IMR-90 (cell line): ENCODE data around the gene ROBO1. TPM values are rescaled to one million over a fixed set of nuclear protein-coding genes. Genes with fewer than 3 reads are reported as not detected.

ENCODE experiments used
- ATAC-seq: fragments of 200-7000 bp; cut with Tn5 transposase; 2 replicates; pipeline ENCODE4 v1.9.1; 2020; ENCODE audit warnings: low read depth, mild to moderate bottlenecking, moderate library complexity
- BruUV-seq: library from RNA; stranded (reverse); fragments of 400-500 nt; replicated peaks from 2 replicates; lab custom pipeline; 2021; lab: Mats Ljungman, UMichigan
- CTCF ChIA-PET: fragments of 300-600 bp; formaldehyde crosslinking; extraction: SDS; loops from one replicate; lab custom pipeline; 2021; ENCODE audit warnings: antibody characterized with exemption; lab: Yijun Ruan, JAX
- POLR2A ChIA-PET: fragments of 300-600 bp; sonication (Branson Sonifier 250); formaldehyde crosslinking; loops from one replicate; lab custom pipeline; 2022; ENCODE audit warnings: antibody characterized with exemption; ENCODE audit not compliant: unreplicated experiment; lab: Charles Lee
- DNase-seq: peaks from one replicate; pipeline ENCODE4 v3.0.0; 2013
- H2AFZ ChIP-seq: replicated peaks from 2 replicates; pipeline ENCODE3; 2013; ENCODE audit warnings: low read length, mild to moderate bottlenecking; ENCODE audit not compliant: poor library complexity
- H2AK5ac ChIP-seq: 2 replicates; pipeline ENCODE4 v1.6.1; 2013; ENCODE audit warnings: low read depth, low read length, inconsistent platforms
- H2AK9ac ChIP-seq: replicated peaks from 2 replicates; pipeline ENCODE3; 2013; ENCODE audit warnings: mild to moderate bottlenecking, low read depth, low read length, moderate library complexity; ENCODE audit not compliant: poor library complexity
- H2BK120ac ChIP-seq: 2 replicates; pipeline ENCODE4 v1.6.1; 2013; ENCODE audit warnings: low read depth, low read length, inconsistent platforms
- H2BK15ac ChIP-seq: 3 replicates; pipeline ENCODE4 v1.6.1; 2013; ENCODE audit warnings: low read depth, low read length, inconsistent platforms
- H2BK20ac ChIP-seq: 2 replicates; pipeline ENCODE4 v1.6.1; 2013; ENCODE audit warnings: low read depth, mild to moderate bottlenecking, inconsistent platforms, low read length, moderate library complexity
- H2BK5ac ChIP-seq: 2 replicates; pipeline ENCODE4 v1.6.1; 2013; ENCODE audit warnings: mild to moderate bottlenecking, low read depth, low read length, inconsistent platforms; ENCODE audit not compliant: poor library complexity, severe bottlenecking
- H3K14ac ChIP-seq: replicated peaks from 2 replicates; pipeline ENCODE4 v1.6.1; 2013; ENCODE audit warnings: low read depth, low read length, inconsistent platforms
- H3K18ac ChIP-seq: 2 replicates; pipeline ENCODE4 v1.6.1; 2013; ENCODE audit warnings: low read depth, low read length, control low read depth
- H3K23ac ChIP-seq: 2 replicates; pipeline ENCODE4 v1.6.1; 2013; ENCODE audit warnings: low read depth, low read length, inconsistent platforms
- H3K27ac ChIP-seq: 2 replicates; pipeline ENCODE4 v1.5.1; 2013; ENCODE audit warnings: mild to moderate bottlenecking, control low read depth, low read length; ENCODE audit not compliant: insufficient read depth
- H3K27me3 ChIP-seq: 2 replicates; pipeline ENCODE4 v1.6.1; 2013; ENCODE audit warnings: low read length; ENCODE audit not compliant: control insufficient read depth, insufficient read depth
- H3K36me3 ChIP-seq: 2 replicates; pipeline ENCODE4 v1.6.1; 2013; ENCODE audit warnings: low read length, mixed read lengths; ENCODE audit not compliant: control insufficient read depth, insufficient read depth
- H3K4ac ChIP-seq: 2 replicates; pipeline ENCODE4 v1.6.1; 2013; ENCODE audit warnings: low read depth, low read length, inconsistent platforms
- H3K4me1 ChIP-seq: 2 replicates; pipeline ENCODE4 v1.6.1; 2013; ENCODE audit warnings: low read length, mixed read lengths; ENCODE audit not compliant: control insufficient read depth, insufficient read depth
- H3K4me2 ChIP-seq: 2 replicates; pipeline ENCODE4 v1.6.1; 2013; ENCODE audit warnings: low read depth, mild to moderate bottlenecking, control low read depth, low read length, moderate library complexity
- H3K4me3 ChIP-seq: 2 replicates; pipeline ENCODE4 v1.5.1; 2013; ENCODE audit warnings: low read depth, mild to moderate bottlenecking, control low read depth, low read length, moderate library complexity; ENCODE audit not compliant: insufficient read depth
- H3K56ac ChIP-seq: 2 replicates; pipeline ENCODE4 v1.6.1; 2013; ENCODE audit warnings: low read length, inconsistent platforms; ENCODE audit not compliant: insufficient read depth; ENCODE audit errors: extremely low read depth
- H3K79me1 ChIP-seq, 2 experiments: 2 replicates each; pipeline ENCODE4 v1.6.1; 2013; ENCODE audit warnings: low read length in 2 of 2, inconsistent platforms in 1 of 2, low read depth in 1 of 2
- H3K9ac ChIP-seq: 2 replicates; pipeline ENCODE4 v1.6.1; 2013; ENCODE audit warnings: low read depth, low read length, control low read depth
- H3K9me1 ChIP-seq: 2 replicates; pipeline ENCODE4 v1.6.1; 2013; ENCODE audit warnings: low read length, inconsistent platforms; ENCODE audit not compliant: insufficient read depth
- H3K9me3 ChIP-seq: 2 replicates; pipeline ENCODE4 v1.6.1; 2013; ENCODE audit warnings: low read length; ENCODE audit not compliant: control insufficient read depth, insufficient read depth
- H4K20me1 ChIP-seq: 2 replicates; pipeline ENCODE4 v1.6.1; 2013; ENCODE audit warnings: low read length, inconsistent platforms; ENCODE audit not compliant: insufficient read depth
- H4K5ac ChIP-seq: 2 replicates; pipeline ENCODE4 v1.6.1; 2013; ENCODE audit warnings: mild to moderate bottlenecking, low read depth, low read length, control low read depth
- H4K8ac ChIP-seq, 2 experiments: 2 replicates each; pipeline ENCODE4 v1.6.1; 2013; ENCODE audit warnings: low read depth in 2 of 2, low read length in 2 of 2, control low read depth in 1 of 2, inconsistent platforms in 1 of 2
- H4K91ac ChIP-seq: 2 replicates; pipeline ENCODE4 v1.6.1; 2013; ENCODE audit warnings: low read depth, low read length, inconsistent platforms; ENCODE audit not compliant: insufficient read depth
- BHLHE40 ChIP-seq: fragments of 150-350 bp; IDR thresholded peaks from 2 replicates; pipeline ENCODE4 v1.6.1; 2016; ENCODE audit warnings: mild to moderate bottlenecking, low read depth, low read length
- CEBPB ChIP-seq: IDR thresholded peaks from 2 replicates; pipeline ENCODE4 v1.6.1; 2012; ENCODE audit warnings: low read depth, low read length, improper control_type of control experiment
- CHD1 ChIP-seq: IDR thresholded peaks from 2 replicates; pipeline ENCODE4 v1.6.1; 2012; ENCODE audit warnings: low read depth, low read length, improper control_type of control experiment
- CTCF ChIP-seq: conservative IDR thresholded peaks from 2 replicates; pipeline ENCODE4 v1.5.1; 2012; ENCODE audit warnings: mild to moderate bottlenecking, low read depth, low read length, improper control_type of control experiment
- ELK1 ChIP-seq: fragments of 150-350 bp; IDR thresholded peaks from 2 replicates; pipeline ENCODE4 v1.6.1; 2016; ENCODE audit warnings: low read depth, mild to moderate bottlenecking, low read length, moderate library complexity, borderline replicate concordance
- FOS ChIP-seq: fragments of 150-350 bp; IDR thresholded peaks from 2 replicates; pipeline ENCODE4 v1.6.1; 2016; ENCODE audit warnings: low read depth, low read length
- MAFK ChIP-seq: IDR thresholded peaks from 2 replicates; pipeline ENCODE4 v1.6.1; 2012; ENCODE audit warnings: low read depth, low read length, improper control_type of control experiment
- MAZ ChIP-seq: IDR thresholded peaks from 2 replicates; pipeline ENCODE4 v1.6.1; 2012; ENCODE audit warnings: low read depth, mild to moderate bottlenecking, low read length, improper control_type of control experiment, moderate library complexity, borderline replicate concordance
- MXI1 ChIP-seq: IDR thresholded peaks from 2 replicates; pipeline ENCODE4 v1.6.1; 2012; ENCODE audit warnings: low read depth, mild to moderate bottlenecking, low read length, moderate library complexity, borderline replicate concordance
- NFE2L2 ChIP-seq: fragments of 150-350 bp; IDR thresholded peaks from 2 replicates; pipeline ENCODE4 v1.6.1; 2016; ENCODE audit warnings: low read depth, mild to moderate bottlenecking, low read length
- POLR2A ChIP-seq: IDR thresholded peaks from 2 replicates; pipeline ENCODE4 v1.6.1; 2012; ENCODE audit warnings: mild to moderate bottlenecking, low read depth, low read length
- RAD21 ChIP-seq: IDR thresholded peaks from 2 replicates; pipeline ENCODE4 v1.6.1; 2012; ENCODE audit warnings: low read length, improper control_type of control experiment
- RCOR1 ChIP-seq: IDR thresholded peaks from 2 replicates; pipeline ENCODE4 v1.6.1; 2012; ENCODE audit warnings: mild to moderate bottlenecking, low read length, improper control_type of control experiment; ENCODE audit not compliant: insufficient replicate concordance
- RFX5 ChIP-seq: IDR thresholded peaks from 2 replicates; pipeline ENCODE4 v1.8.0; 2012; ENCODE audit warnings: low read depth, mild to moderate bottlenecking, low read length, moderate library complexity
- SMC3 ChIP-seq: fragments of 150-350 bp; IDR thresholded peaks from 2 replicates; pipeline ENCODE4 v1.6.1; 2016; ENCODE audit warnings: low read depth, mild to moderate bottlenecking, antibody characterized with exemption, low read length, moderate library complexity
- USF2 ChIP-seq: fragments of 150-350 bp; IDR thresholded peaks from 2 replicates; pipeline ENCODE4 v1.6.1; 2017; ENCODE audit warnings: mild to moderate bottlenecking, antibody characterized with exemption, low read length, low read depth
- WGBS, 2 experiments: methylation state at CpG; one replicate each; pipeline versions ENCODE4 v1.1.5 to v1.1.7; 2013; ENCODE audit warnings: missing lambda C conversion rate in 2 of 2; ENCODE audit not compliant: insufficient read length in 1 of 2; ENCODE audit errors: extremely low coverage in 2 of 2; 5-methylcytosine and 5-hydroxymethylcytosine counted together
- dilution Hi-C: fragments of 300-500 bp; cut with HindIII; formaldehyde crosslinking; loops from one replicate; pipeline ENCODE4 v1.14.3; 2018; ENCODE audit warnings: low sequenced_read_pairs; ENCODE audit not compliant: unreplicated experiment
- in situ Hi-C: fragments of 300-500 bp; cut with MboI; formaldehyde crosslinking; loops from 3 replicates; pipeline ENCODE4 v1.14.3; 2019; ENCODE audit warnings: low sequenced_read_pairs, inconsistent platforms, mixed read lengths
- intact Hi-C: fragments of 100-400 bp; cut with micrococcal nuclease; formaldehyde crosslinking; loops from 2 replicates; pipeline ENCODE4 v1.10.0; 2022
- polyA plus RNA-seq, 3 experiments: library from polyadenylated mRNA; depleted of rRNA; stranded (reverse); fragments of >200 nt; gene quantifications; 2 replicates each; pipeline ENCODE4 v1.2.3, GENCODE V29; 2012; ENCODE audit warnings: low replicate concordance in 1 of 3
- total RNA-seq: library from RNA; depleted of rRNA; stranded (reverse); fragments of >200 nt; gene quantifications from 2 replicates; pipeline ENCODE4 v1.2.3, GENCODE V29; 2012

The ROBO1 gene
- total and polyA plus RNA-seq, 2 of the 4 experiments (the other 2 are of a cell fraction), result 24.1 to 53.9 TPM

GRCh38 chr3:78751266-78751665 lies 1016.5 kb downstream of the ROBO1 start:
- Histone ChIP-seq H3K18ac (no peak overlapping the region), H4K5ac (no peak overlapping the region), H3K79me1 (peaks cover 7 to 11% of the 10 kb centered on the region in 2 experiments; a peak in 2 of 4 replicates), H3K27me3 (no peaks in the 10 kb centered on the region), H3K4me2 (no peak overlapping the region), H3K9me3 (no peaks in the 10 kb centered on the region), H3K4me3 (no peak overlapping the region), H3K14ac (no peak overlapping the region), H4K20me1 (no peaks in the 10 kb centered on the region), H3K27ac (no peak overlapping the region), H3K36me3 (no peaks in the 10 kb centered on the region), H2AK5ac (no peak overlapping the region), H2AK9ac (no peak overlapping the region), H2BK15ac (no peak overlapping the region), H4K91ac (no peak overlapping the region), H3K56ac (no peak overlapping the region), H3K23ac (no peak overlapping the region), H3K4ac (no peak overlapping the region), H3K9ac (no peak overlapping the region), H2BK5ac (no peak overlapping the region), H2AFZ (no peak overlapping the region), H4K8ac (no peak overlapping the region), H2BK120ac (no peak overlapping the region), H3K4me1 (peaks cover 3% of the 10 kb centered on the region; the same call in 1 of the 2 replicates), H2BK20ac (no peak overlapping the region), H3K9me1 (peaks cover 7% of the 10 kb centered on the region; the same call in 1 of the 2 replicates)
- WGBS, 2 experiments, result no CpG with 5 or more reads among the region's 1 CpG
- CTCF ChIA-PET, result no interaction called here
- ATAC-seq (no peak), DNase-seq (peak; percentile 27)
- no TSS peak for BruUV-seq
- dilution Hi-C loops, result no loop called here
- in situ Hi-C loops, result no loop called here
- no peak for TF ChIP-seq FOS
- TF ChIP-seq ELK1, result no peak
- TF ChIP-seq RFX5, result no peak
- no peak for TF ChIP-seq BHLHE40
- TF ChIP-seq MAFK, result no peak
- TF ChIP-seq POLR2A, result no peak
- TF ChIP-seq CEBPB, result no peak
- TF ChIP-seq MAZ, result no peak
- no peak for TF ChIP-seq USF2
- TF ChIP-seq CTCF, result no peak
- no peak for TF ChIP-seq SMC3
- TF ChIP-seq RCOR1, result no peak
- TF ChIP-seq CHD1, result no peak
- no peak for TF ChIP-seq RAD21
- no peak for TF ChIP-seq MXI1
- no peak for TF ChIP-seq NFE2L2
- intact Hi-C loops, result no loop called here
- POLR2A ChIA-PET, result no interaction called here
